ENCODE results near the gene GNG2.
A peak's percentile ranks its signal among the peaks of the same experiment; 100 is the strongest.
"Not testable (repeated sequence)": the region's sequence is repeated elsewhere in the genome, so short reads cannot be mapped to it uniquely, and the experiment has no call there.

GNG2 gene

DNA sequence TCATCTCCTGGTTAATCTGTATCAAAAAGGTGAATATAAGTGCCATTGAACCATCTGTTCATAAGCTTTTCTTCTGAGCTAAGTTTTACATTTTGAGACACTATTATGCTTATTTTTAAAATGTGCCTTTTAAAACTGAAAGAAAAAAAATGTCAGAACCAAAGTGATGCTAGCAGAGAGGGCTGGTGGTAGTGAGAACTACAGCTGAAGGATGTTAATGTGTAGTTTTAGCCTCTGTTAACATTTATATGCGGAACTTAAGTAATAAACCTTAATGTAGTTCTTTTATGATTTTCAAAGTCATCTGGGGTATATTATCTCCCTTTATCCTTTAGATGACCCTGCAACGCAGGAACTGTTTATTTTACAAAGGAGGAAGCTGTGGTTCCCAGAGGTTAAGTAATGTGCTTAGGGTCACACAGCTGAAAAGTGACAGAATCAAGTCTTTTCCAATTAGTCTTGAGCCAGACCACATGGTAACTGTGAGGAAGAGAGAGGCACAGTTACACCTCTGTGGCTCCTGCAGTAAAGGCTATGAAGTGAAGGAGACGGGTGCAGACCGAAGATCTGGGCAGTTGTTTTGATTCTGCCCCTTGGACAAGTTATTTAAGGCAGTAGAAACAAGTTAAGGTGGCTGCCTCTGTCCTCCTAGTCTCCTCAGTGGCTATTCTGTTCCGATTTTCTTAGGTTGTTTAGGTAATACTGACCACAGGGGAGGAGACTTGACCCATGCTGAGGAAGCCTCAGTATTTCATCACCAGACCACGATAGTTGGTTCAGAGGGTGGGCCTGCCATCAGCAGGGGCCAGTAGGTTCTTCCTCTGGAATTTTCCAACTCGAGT, 23.9 kb downstream of the GNG2 start:
- intact Hi-C loops (cut with DNase I) = no loop called here
- no peak for DNase-seq

DNA sequence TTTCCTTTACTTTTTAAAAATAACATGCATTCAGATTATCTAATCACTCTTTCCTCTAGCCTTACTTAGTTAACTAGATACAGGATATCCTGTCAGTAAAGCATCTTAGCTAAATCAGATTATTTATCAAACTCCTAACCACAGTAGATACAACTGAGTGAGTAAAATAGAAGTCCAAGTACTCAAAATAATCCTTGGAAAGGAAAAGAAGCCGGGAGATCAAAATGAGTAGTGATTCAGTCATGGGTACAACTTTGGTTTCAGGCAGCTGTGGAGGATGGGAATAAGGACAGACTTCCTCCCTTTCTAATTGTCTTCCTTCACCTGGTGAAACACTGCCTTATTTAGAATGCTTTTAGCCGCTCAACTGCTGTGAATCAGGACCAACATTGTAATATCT, 29.4 kb downstream of the GNG2 start:
- no peak for DNase-seq
- intact Hi-C loops (cut with DNase I) = no loop called here

DNA sequence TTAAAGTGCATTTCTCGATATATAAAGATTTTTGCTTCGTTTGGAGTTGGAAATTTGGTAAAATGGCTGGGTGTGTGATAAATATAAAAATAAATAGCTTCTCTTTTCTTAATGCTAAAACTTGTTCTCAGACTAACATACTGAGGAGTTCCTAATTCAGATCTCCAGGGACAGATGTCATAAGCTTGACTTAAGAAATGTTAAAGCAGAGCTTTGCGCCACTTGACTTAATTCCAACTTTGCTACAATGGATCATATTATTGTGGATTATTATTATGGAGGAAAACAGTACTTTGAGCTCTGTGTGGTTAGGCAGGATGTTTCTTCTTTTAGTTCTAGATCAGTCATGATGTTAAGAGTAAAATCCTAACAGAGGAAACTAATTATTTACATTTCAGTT, 33.8 kb downstream of the GNG2 start:
- DNase-seq = no peak
- intact Hi-C loops (cut with DNase I) = no loop called here

DNA sequence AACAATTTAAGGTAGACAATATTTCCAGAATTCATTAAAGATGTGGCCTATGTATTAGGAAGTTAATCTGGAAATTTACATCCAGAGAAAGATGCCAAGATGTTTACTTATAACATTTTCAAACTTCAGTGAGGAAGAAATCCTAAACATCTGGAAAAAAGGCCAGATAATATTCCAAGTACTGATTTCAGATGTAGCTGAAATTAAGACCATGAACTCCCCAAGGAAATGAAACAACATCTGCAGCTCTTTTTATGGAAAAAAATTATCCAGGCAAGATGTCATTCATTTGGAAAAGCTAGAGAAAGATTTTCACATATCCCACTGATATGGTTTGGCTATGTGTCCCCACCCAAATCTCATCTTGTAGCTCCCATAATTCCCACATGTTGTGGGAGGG, 35.0 kb downstream of the GNG2 start:
- no peak for DNase-seq
- intact Hi-C loops (cut with DNase I) = no loop called here

DNA sequence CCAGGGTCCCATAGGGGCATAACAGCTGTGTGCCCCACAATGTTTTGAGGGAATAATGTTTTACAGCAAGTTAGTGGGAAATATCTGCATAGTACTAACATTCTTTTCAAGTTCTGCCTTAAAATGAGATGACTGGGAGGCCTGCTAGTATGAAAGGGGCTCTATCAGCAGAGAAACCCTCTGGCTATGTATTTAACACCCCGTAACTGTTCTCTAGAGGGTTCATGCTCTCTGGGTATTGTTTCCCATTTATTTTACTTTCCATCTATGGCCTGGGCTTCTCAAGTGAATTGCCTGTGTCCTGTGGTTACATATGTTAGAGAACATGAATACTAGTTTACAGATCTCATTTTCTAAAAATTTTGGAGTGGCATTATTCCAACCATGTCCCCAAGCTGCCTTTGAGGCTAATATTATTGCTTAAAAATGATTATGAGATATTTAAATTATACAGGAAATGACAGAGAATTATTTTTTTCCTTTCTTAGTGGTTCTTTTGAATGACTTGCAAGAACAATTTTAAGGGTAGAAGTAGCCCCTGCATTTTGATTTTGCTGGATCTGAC, 37.5 kb downstream of the GNG2 start:
- DNase-seq = no peak
- intact Hi-C loops (cut with DNase I) = no loop called here

DNA sequence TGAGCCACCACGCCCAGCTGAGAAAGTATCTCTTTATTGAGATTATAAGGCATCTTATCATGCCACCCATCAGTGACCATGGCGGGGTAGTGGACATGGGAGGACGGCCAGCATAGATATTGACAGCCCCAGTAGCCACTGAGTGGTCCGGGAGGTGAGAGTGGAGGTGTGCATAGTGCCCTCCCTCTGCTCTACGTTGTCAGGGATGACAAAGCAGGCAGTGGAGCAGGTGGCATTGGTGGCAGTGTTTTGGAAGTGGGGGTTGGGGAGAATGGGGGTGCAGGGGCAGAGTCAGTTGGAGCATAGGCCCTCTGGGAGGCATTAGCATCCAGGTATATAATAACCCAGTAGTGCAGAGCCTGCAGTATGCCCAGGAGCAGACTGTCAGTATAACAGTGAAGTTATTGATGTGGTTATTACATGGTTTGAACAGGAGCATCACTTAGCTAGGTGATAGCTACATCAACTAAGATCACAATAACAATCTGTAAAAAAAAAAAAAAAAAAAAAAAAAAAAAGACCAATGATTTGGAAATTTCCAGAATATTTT, 41.1 kb downstream of the GNG2 start:
- intact Hi-C loops (cut with DNase I) = no loop called here
- DNase-seq = peak in 1 of 10 donors; percentile 54

DNA sequence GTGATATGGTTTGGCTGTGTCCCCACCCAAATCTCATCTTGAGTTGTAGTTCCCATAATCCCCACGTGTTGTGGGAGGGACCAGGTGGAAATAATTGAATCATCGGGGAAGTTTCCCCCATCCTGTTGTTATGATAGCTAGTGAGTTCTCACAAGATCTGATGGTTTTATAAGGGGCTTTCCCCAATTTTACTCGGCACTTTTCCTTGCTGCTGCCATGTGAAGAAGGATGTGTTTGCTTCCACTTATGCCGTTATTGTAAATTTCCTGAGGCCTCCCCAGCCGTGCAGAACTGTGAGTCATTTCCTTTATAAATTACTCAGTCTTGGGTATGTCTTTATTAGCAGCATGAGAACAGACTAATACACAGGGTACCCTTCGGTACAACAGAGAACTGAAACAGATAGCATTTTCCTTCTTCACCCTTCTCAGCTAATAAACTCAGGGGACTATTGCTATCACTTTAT, 45.3 kb downstream of the GNG2 start:
- intact Hi-C loops (cut with DNase I); DNase-seq: not testable (repeated sequence)

DNA sequence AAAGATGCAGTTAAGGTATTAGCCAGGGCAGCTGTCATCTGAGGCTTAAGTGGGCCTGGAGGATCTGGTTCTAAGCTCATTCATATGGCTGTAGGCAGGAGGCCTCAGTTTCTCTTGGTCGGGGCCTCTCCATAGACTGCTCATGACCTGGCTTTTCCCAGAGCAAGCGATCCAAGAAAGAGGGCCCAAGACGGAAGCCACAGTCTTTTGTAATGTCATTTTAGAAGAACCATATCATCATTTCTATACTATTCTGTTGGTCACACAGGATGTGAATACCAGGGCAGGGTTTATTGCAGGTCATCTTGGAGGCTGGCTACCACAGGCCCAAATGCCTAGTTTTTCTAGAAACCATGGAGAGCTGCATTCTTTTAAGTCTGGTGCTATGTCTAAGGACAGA, 47.7 kb downstream of the GNG2 start:
- intact Hi-C loops (cut with DNase I) = no loop called here
- DNase-seq = no peak

DNA sequence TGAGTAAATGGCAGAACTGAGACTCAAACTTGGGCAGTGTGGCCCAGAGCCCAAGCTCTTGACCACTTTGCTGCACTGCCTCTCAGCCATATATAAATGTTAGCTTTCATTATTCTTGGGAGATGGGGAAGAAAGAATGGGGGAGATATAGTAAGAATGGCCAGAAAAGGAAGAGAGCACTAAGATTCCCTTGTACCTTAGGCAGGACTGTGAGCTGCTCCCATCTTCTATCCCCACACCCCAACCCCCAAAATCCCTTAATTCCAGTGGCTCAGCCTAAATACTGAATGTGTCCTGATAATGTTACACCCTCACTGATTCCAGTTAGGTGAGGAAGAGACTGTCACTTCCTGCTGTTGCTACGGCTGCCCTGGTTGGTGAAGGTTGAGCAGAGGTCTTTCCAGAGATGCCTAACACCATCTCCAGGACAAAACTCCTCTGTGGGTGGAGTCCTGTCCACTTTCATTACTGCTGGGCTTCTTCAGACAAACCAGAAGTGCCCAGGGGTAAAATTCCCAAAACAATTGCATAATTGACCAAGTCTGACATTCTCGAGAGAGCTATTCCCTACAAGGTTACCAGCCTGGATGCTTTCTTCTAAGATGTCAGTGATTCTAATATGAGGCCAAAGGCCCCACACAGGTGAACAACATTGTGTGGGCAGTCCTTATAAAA, 51.8 kb downstream of the GNG2 start:
- DNase-seq = no peak
- intact Hi-C loops (cut with DNase I) = no loop called here

DNA sequence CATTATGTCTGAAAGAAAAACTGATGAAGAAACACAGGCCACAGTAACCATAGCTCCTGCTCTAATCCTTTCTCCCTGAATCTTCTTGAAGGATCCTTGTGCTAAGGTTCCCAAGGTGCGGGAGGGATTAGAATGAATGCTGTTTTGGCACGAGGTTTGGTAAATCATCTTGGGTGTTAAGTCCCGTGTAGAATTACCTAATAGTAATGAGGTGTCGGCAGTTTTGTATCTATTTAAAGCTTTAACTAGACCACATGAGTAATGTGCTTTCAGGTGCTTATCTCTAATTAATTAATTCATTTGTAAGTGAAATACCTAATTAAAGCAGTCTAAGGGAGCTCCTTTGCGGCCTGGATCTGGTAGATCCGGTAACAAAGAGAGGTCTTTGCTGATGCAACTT, 53.9 kb downstream of the GNG2 start:
- intact Hi-C loops (cut with DNase I) = no loop called here
- no peak for DNase-seq

DNA sequence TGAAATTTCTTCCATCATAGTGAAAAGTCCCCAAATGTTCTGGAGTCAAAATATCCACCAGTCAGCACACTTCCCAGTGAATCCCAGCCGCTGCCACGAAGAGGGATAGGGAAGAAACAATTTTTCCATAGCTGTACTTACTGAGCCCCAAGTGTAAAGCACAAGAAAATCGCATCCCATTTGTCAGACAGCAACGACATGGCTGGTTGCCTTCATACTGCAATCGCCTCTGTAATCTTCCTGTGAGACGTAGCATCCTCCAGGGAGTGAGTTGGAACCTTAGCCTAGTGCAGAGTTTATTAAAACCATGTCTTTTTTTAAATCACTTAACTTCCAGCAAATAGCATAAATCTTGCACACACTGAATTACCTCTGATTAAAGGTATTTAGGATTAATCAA, 56.8 kb downstream of the GNG2 start:
- intact Hi-C loops (cut with DNase I) = no loop called here
- no peak for DNase-seq

DNA sequence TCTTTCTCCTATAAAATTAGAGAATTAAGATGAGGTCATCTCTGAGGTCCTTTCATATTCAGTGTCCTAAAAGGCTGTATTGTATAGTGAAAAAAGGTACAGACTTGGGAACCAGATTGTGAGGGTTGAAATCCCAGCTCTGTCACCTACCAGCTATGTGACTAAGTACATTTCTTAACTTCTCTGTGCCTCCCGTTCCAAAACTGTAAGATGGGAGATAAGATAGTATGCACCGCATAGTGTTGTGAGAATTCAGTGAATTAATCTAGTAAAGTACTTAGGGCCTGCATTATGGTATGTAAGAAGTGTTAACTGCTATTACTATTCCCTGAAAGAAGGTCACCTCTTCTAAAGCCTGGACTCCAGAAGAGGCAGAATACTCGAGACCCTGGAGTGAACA, 60.6 kb downstream of the GNG2 start:
- no peak for DNase-seq
- intact Hi-C loops (cut with DNase I) = no loop called here

DNA sequence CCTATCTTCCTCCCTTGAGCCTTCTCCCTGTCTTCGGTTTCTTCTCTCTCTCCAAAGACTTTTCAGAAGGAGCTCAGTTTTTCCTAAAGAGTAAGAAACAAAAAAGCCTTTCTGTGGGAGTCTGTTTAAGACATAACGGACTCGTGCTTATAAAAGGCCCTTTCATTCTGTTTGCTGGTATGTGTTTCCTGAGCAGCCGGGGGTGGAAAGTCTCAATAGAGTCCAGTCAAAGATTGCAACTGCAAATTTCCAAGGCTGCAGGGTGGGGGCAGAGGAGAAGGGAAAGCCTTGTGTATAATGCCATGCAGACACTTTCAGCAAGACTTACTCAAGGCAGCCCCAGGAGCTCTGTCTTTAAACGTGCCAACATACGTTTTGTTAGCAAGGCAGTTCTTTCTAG, 62.2 kb downstream of the GNG2 start:
- intact Hi-C loops (cut with DNase I) = no loop called here
- peak in 1 of 10 donors; percentile 18 for DNase-seq

DNA sequence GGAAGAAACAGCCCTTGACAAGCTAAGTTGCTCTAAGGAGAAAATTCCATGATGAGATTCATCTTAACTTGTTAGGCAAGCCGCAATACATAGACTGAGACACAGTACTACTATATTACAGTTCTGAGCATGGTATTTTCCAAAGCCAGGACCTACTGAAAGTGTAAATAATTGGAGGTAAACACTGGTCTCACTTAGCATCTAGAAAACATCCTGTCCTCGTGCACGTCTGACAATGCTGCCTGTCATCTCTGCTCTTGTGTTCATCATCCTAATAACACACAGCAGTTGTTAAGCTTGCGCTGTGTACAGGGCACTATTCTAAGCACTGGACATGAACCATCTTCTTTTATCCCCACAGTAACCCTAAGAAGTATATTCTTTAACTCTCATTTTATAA, 64.2 kb downstream of the GNG2 start:
- DNase-seq = no peak
- intact Hi-C loops (cut with DNase I) = no loop called here

DNA sequence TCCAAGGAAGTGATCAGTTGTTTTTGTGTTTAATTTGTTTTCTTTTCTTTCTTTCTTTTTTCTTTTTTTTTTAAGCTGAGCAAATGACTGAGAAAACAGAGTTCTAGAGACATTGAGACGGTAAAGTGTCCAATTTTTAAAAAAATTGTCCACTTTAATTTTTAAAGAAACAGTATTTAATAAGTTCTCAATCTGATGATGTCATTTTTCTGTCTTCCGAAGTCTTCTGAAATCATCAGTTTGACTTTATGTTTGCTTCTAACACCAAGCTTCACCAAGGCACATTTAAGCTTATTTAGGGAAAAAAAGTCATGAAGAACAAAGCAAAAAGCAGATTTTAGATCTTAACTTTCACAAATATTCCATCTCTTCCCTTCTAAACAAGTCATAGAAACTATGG, 65.6 kb downstream of the GNG2 start:
- intact Hi-C loops (cut with DNase I) = no loop called here
- no peak for DNase-seq

DNA sequence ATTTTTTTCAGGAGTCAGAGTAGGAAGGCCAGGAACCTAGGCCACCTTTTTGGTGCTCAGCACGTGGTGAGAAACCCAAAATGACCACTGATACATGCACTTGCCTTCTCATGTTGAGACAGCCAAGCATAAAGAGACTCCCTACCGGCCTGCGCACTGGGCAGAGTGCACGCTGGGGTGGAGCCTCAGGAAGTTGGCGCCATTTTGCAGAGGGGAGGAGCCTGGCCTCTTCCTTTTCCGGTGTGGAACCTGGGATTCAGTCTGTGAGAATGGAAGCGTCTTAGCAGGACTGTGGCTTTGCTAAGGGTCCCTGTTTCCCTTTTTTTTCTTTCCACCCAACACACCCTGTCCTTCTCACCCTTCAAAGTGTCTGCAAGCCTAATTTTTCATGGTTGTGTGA, 66.0 kb downstream of the GNG2 start:
- no peak for DNase-seq
- intact Hi-C loops (cut with DNase I) = no loop called here

DNA sequence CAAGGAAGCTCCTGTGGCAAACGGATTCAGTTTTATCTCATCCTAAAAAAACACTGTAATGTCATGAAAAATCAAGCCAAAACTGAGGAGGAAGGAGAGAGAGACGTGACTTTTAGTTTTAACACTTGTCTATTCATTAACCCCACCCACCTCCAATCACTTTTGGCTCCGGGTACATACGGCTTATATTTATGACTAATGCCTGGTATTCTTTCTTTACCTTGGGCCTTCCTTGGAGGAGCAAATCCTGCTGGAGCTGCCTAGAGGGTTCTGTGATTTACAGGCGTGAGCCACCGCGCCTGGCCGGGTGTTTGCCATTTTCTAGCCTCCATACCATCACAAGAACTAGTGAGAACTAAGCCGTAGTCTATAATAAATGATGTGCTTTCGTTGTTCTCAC, 68.2 kb downstream of the GNG2 start:
- intact Hi-C loops (cut with DNase I) = no loop called here
- DNase-seq = no peak

DNA sequence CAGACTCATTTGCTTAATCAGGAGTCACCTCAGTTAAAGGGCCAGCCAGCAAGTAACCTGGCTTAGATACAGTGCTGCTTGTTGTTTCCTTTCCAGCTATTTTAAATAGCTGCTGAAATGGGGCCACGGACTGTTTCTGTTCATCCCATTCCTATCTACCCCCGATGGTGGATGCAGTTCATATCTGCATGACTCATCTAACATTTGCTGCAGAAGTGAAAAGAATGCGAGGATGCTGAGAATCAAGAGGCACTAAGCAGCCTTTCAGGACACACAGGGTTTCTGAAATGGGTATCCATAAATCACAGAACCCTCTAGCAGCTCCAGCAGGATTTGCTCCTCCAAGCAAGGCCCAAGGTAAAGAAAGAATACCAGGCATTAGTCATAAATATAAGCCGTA, 68.8 kb downstream of the GNG2 start:
- DNase-seq = no peak

DNA sequence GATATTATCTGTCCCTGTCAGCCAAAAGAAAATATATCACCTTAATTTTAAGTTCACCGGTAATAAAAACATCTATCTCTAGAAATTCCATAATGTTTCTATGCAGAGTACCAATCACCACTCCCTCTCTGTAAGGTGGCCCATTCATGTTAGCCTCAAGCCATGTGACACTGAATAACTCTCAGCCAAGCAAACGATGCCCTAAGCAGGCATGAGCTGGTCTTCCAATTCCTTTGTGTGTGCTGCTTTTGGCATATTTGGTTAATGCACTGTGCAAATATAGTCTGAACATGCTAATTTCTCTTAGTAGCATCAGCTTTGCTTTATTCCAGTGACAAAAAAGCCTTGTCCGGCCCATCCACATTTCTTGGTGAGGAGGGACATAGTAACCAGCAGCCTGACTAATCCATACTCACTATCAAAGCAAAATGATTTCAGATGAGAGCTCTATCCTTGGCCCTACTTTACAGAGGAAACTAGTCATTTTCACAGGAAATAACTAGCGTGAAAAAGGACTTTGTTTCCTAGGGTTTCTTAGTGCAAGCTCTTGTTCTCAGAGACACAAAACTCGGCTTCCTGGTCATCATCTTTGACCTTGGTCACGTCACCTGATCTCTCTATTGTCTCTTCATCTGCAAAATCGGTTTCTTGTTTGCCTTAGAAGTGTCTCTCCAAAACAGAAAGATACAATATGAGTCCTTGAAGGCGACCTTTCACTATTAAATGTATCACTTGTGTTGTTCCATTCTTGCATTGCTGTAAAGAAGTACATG, 69.7 kb downstream of the GNG2 start:
- no peak for DNase-seq
- intact Hi-C loops (cut with DNase I) = no loop called here

More for the DNA sequence above, 68.8 kb downstream of the GNG2 start:
- intact Hi-C loops (cut with DNase I) = no loop called here

DNA sequence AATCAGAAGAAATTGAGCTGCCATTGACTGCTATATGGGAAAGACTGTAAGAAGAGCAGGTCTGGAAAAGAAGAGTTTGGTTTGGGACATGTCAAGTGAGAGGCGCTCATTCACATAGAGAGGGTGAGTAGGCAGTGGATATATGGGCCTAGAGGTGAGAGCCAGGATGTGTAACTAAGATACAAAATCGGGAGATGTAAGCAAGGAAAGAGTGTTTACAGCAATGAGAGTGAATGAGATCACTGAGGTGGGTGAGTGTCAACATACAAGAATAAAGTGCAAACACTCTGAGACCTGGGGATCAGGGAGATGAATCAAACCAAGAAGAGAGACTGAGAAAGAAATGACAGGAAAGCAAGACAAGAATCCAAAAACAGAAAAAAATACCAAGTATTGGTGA, 70.9 kb downstream of the GNG2 start:
- DNase-seq = no peak

DNA sequence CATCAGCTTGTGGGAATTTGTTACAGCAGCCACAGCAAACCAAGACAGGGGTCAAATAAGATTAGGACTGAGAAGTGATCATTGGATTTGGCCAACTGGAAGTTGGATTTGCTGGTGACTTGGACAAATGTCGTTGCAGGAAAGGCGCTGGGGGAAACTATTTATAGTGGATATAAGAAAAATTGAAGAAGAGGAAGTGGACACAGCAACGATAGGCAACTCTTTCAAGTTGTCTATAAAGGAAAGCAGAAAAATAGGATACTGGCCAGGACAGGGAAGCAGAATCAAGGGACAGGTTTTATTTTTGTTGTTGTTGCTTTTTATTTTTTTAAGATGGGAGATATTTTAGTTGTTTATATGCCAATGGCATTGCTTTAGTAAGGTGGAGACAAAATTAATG, 72.8 kb downstream of the GNG2 start:
- intact Hi-C loops (cut with DNase I) = no loop called here
- DNase-seq = no peak

More for the DNA sequence above, 70.9 kb downstream of the GNG2 start:
- intact Hi-C loops (cut with DNase I) = no loop called here

Measured in posterior cingulate gyrus (tissue), 11 donors.